ENCODE data around the gene NDUFS1.
"Not testable (repeated sequence)": the region's sequence is repeated elsewhere in the genome, so short reads cannot be mapped to it uniquely, and the experiment has no call there.

The NDUFS1 gene

GRCh38 chr2:206159346-206160124 is at the start of gene NDUFS1, which contains the start of gene EEF1B2:
NDUFS1 (minus strand) TSS chr2:206159444; CDS start chr2:206153678, 5,766 bp downstream.
EEF1B2 (plus strand) TSS chr2:206159895; CDS start chr2:206159980, 85 bp downstream.
- Histone ChIP-seq H3K9ac (ENCODE audit: insufficient read length, low read depth) (peak within 1 kb of the TSS; percentile 98), H3K9me3 (ENCODE audit: insufficient read depth, low read length) (no peaks in the 10 kb centered on the region), H3K36me3 (ENCODE audit: insufficient read depth, insufficient read length, low read length) (peaks cover 50% of the 10 kb centered on the region), H3K4me1 (ENCODE audit: insufficient read depth, insufficient read length) (peaks cover 2% of the 10 kb centered on the region), H3K4me3 (ENCODE audit: insufficient read length, low read depth) (peak within 1 kb of the TSS; percentile 91), H3K27me3 (ENCODE audit: insufficient read depth, insufficient read length) (no peaks in the 10 kb centered on the region)
- peak; percentile 99 for DNase-seq (ENCODE audit: low read depth, low spot score)
- TF ChIP-seq YY1 (IDR thresholded peaks at IDR 0.05; ENCODE audit: insufficient read depth, insufficient read length) (peak; percentile 81), SUZ12 (IDR thresholded peaks at IDR 0.05; ENCODE audit: extremely low read depth, insufficient read depth, insufficient read length) (no peak)

GRCh38 chr2:206208900-206209299 is 49.7 kb upstream of the NDUFS1 start:
- DNase-seq (ENCODE audit: low read depth, low spot score): no peak
- no peaks in the 10 kb centered on the region for H3K27me3 ChIP-seq (ENCODE audit: insufficient read depth, insufficient read length)
- H3K9me3 ChIP-seq (ENCODE audit: insufficient read depth, low read length): no peaks in the 10 kb centered on the region
- no peak for TF ChIP-seq YY1 (IDR thresholded peaks at IDR 0.05; ENCODE audit: insufficient read depth, insufficient read length)
- H3K4me1 ChIP-seq (ENCODE audit: insufficient read depth, insufficient read length): no peaks in the 10 kb centered on the region
- H3K4me3 ChIP-seq (ENCODE audit: insufficient read length, low read depth): no peak overlapping the region
- no peaks in the 10 kb centered on the region for H3K36me3 ChIP-seq (ENCODE audit: insufficient read depth, insufficient read length, low read length)
- H3K9ac ChIP-seq (ENCODE audit: insufficient read length, low read depth): no peak overlapping the region

- not testable (repeated sequence) for H3K27me3 ChIP-seq (ENCODE audit: insufficient read depth, insufficient read length); H3K9me3 ChIP-seq (ENCODE audit: insufficient read depth, low read length); H3K36me3 ChIP-seq (ENCODE audit: insufficient read depth, insufficient read length, low read length); H3K9ac ChIP-seq (ENCODE audit: insufficient read length, low read depth); H3K4me3 ChIP-seq (ENCODE audit: insufficient read length, low read depth); DNase-seq (ENCODE audit: low read depth, low spot score); H3K4me1 ChIP-seq (ENCODE audit: insufficient read depth, insufficient read length)
Observed at GRCh38 chr2:206207316-206207715, 48.1 kb upstream of the NDUFS1 start.

GRCh38 chr2:206204710-206205109 is 45.5 kb upstream of the NDUFS1 start:
- DNase-seq (ENCODE audit: low read depth, low spot score): no peak
- H3K4me1 ChIP-seq (ENCODE audit: insufficient read depth, insufficient read length): no peaks in the 10 kb centered on the region
- H3K27me3 ChIP-seq (ENCODE audit: insufficient read depth, insufficient read length): no peaks in the 10 kb centered on the region
- no peak overlapping the region for H3K4me3 ChIP-seq (ENCODE audit: insufficient read length, low read depth)
- no peak overlapping the region for H3K9ac ChIP-seq (ENCODE audit: insufficient read length, low read depth)
- no peaks in the 10 kb centered on the region for H3K9me3 ChIP-seq (ENCODE audit: insufficient read depth, low read length)
- no peaks in the 10 kb centered on the region for H3K36me3 ChIP-seq (ENCODE audit: insufficient read depth, insufficient read length, low read length)
- no peak for TF ChIP-seq YY1 (IDR thresholded peaks at IDR 0.05; ENCODE audit: insufficient read depth, insufficient read length)
- no peak for TF ChIP-seq SUZ12 (IDR thresholded peaks at IDR 0.05; ENCODE audit: extremely low read depth, insufficient read depth, insufficient read length)
- TF ChIP-seq ZNF274 (IDR thresholded peaks at IDR 0.05; ENCODE audit: low read depth, low read length): no peak

- no peak for DNase-seq (ENCODE audit: low read depth, low spot score)
- no peaks in the 10 kb centered on the region for H3K9me3 ChIP-seq (ENCODE audit: insufficient read depth, low read length)
Observed at GRCh38 chr2:206203331-206203730, 44.1 kb upstream of the NDUFS1 start.

GRCh38 chr2:206202446-206202845 is 43.2 kb upstream of the NDUFS1 start:
- no peaks in the 10 kb centered on the region for H3K4me1 ChIP-seq (ENCODE audit: insufficient read depth, insufficient read length)
- no peak overlapping the region for H3K9ac ChIP-seq (ENCODE audit: insufficient read length, low read depth)
- no peak overlapping the region for H3K4me3 ChIP-seq (ENCODE audit: insufficient read length, low read depth)
- H3K9me3 ChIP-seq (ENCODE audit: insufficient read depth, low read length): no peaks in the 10 kb centered on the region
- H3K27me3 ChIP-seq (ENCODE audit: insufficient read depth, insufficient read length): no peaks in the 10 kb centered on the region
- no peak for TF ChIP-seq YY1 (IDR thresholded peaks at IDR 0.05; ENCODE audit: insufficient read depth, insufficient read length)
- DNase-seq (ENCODE audit: low read depth, low spot score): no peak
- H3K36me3 ChIP-seq (ENCODE audit: insufficient read depth, insufficient read length, low read length): no peaks in the 10 kb centered on the region

More at GRCh38 chr2:206203331-206203730, 44.1 kb upstream of the NDUFS1 start:
- H3K4me3 ChIP-seq (ENCODE audit: insufficient read length, low read depth): no peak overlapping the region
- no peak overlapping the region for H3K9ac ChIP-seq (ENCODE audit: insufficient read length, low read depth)
- TF ChIP-seq SUZ12 (IDR thresholded peaks at IDR 0.05; ENCODE audit: extremely low read depth, insufficient read depth, insufficient read length) (no peak), ZNF274 (IDR thresholded peaks at IDR 0.05; ENCODE audit: low read depth, low read length) (no peak), YY1 (IDR thresholded peaks at IDR 0.05; ENCODE audit: insufficient read depth, insufficient read length) (no peak)
- H3K4me1 ChIP-seq (ENCODE audit: insufficient read depth, insufficient read length): no peaks in the 10 kb centered on the region
- H3K36me3 ChIP-seq (ENCODE audit: insufficient read depth, insufficient read length, low read length): no peaks in the 10 kb centered on the region
- H3K27me3 ChIP-seq (ENCODE audit: insufficient read depth, insufficient read length): no peaks in the 10 kb centered on the region

- Histone ChIP-seq H3K4me3 (ENCODE audit: insufficient read length, low read depth) (no peak overlapping the region), H3K36me3 (ENCODE audit: insufficient read depth, insufficient read length, low read length) (no peaks in the 10 kb centered on the region), H3K4me1 (ENCODE audit: insufficient read depth, insufficient read length) (no peaks in the 10 kb centered on the region), H3K9ac (ENCODE audit: insufficient read length, low read depth) (no peak overlapping the region), H3K27me3 (ENCODE audit: insufficient read depth, insufficient read length) (no peaks in the 10 kb centered on the region), H3K9me3 (ENCODE audit: insufficient read depth, low read length) (no peaks in the 10 kb centered on the region)
- no peak for TF ChIP-seq SUZ12 (IDR thresholded peaks at IDR 0.05; ENCODE audit: extremely low read depth, insufficient read depth, insufficient read length)
- no peak for TF ChIP-seq ZNF274 (IDR thresholded peaks at IDR 0.05; ENCODE audit: low read depth, low read length)
- no peak for TF ChIP-seq YY1 (IDR thresholded peaks at IDR 0.05; ENCODE audit: insufficient read depth, insufficient read length)
- no peak for DNase-seq (ENCODE audit: low read depth, low spot score)
Observed at GRCh38 chr2:206201075-206201848, 42.0 kb upstream of the NDUFS1 start.

Data from NT2/D1 (cell line).